Left renal pelvis (tissue), 4 donors: Measurements from ENCODE around the gene SDK2. TPM values are rescaled to one million over a fixed set of nuclear protein-coding genes. Genes with fewer than 3 reads are reported as not detected.
"Not testable (repeated sequence)": the region's sequence is repeated elsewhere in the genome, so short reads cannot be mapped to it uniquely, and the experiment has no call there.

Experiments
- DNase-seq, 4 donors: peaks; one replicate each; pipeline ENCODE4 v3.0.0-alpha.2; 2013; ENCODE audit warnings: low read depth in 4 of 4, low spot score in 3 of 4
- polyA plus RNA-seq, 4 donors: library from polyadenylated mRNA; unstranded; fragments of 120-200 nt; gene quantifications; one replicate each; pipeline ENCODE4 v1.2.1, GENCODE V29; 2013; ENCODE audit not compliant: insufficient read length in 4 of 4

The SDK2 gene
- polyA plus RNA-seq, 4 donors, result 6.8 to 9.6 (median 9.3) TPM

GRCh38 chr17:73494950-73495349 is 149.3 kb downstream of the SDK2 start:
- DNase-seq, result no peak

- no peak for DNase-seq
Observed at GRCh38 chr17:73493956-73494926, 150.0 kb downstream of the SDK2 start.

GRCh38 chr17:73492821-73493814 is 151.1 kb downstream of the SDK2 start:
- DNase-seq, result peak; percentile 45 to 64 (median 46)

GRCh38 chr17:73492125-73492820 is 152.0 kb downstream of the SDK2 start:
- no peak for DNase-seq

GRCh38 chr17:73491648-73492047 is 152.6 kb downstream of the SDK2 start:
- no peak for DNase-seq

GRCh38 chr17:73490851-73491250 is 153.4 kb downstream of the SDK2 start:
- DNase-seq, result no peak

- DNase-seq, result no peak
Observed at GRCh38 chr17:73489991-73490390, 154.3 kb downstream of the SDK2 start.

GRCh38 chr17:73489333-73489732 is 154.9 kb downstream of the SDK2 start:
- DNase-seq, result no peak

GRCh38 chr17:73485130-73485529 is 159.1 kb downstream of the SDK2 start:
- no peak for DNase-seq

- no peak for DNase-seq
Observed at GRCh38 chr17:73482894-73483293, 161.4 kb downstream of the SDK2 start.

- no peak for DNase-seq
Observed at GRCh38 chr17:73482251-73482716, 162.0 kb downstream of the SDK2 start.

GRCh38 chr17:73481676-73482075 is 162.6 kb downstream of the SDK2 start:
- no peak for DNase-seq

GRCh38 chr17:73480740-73481139 is 163.5 kb downstream of the SDK2 start:
- DNase-seq, result no peak

GRCh38 chr17:73478768-73479424 is 165.3 kb downstream of the SDK2 start:
- no peak for DNase-seq

- no peak for DNase-seq
Observed at GRCh38 chr17:73478334-73478733, 165.9 kb downstream of the SDK2 start.

- DNase-seq, result no peak
Observed at GRCh38 chr17:73476890-73477350, 167.3 kb downstream of the SDK2 start.

- DNase-seq, result no peak
Observed at GRCh38 chr17:73474370-73474988, 169.8 kb downstream of the SDK2 start.

- DNase-seq, result not testable (repeated sequence)
Observed at GRCh38 chr17:73472715-73473114, 171.5 kb downstream of the SDK2 start.

GRCh38 chr17:73471924-73472323 is 172.3 kb downstream of the SDK2 start:
- no peak for DNase-seq
